CD4-positive, alpha-beta T cell (primary cell): ENCODE results near the gene TBC1D2B. TPM values are rescaled to one million over a fixed set of nuclear protein-coding genes. Genes with fewer than 3 reads are reported as not detected.

Source experiments
- ATAC-seq: fragments of 200-7000 bp; cut with Tn5 transposase; one replicate; pipeline ENCODE4 v1.10.0; 2022; ENCODE audit warnings: mild to moderate bottlenecking; ENCODE audit not compliant: poor library complexity
- CTCF ChIA-PET: fragments of 350-600 bp; sonication (Branson Sonifier 250); formaldehyde crosslinking; loops from one replicate; lab custom pipeline; 2021; ENCODE audit warnings: antibody characterized with exemption, inconsistent platforms; lab: Charles Lee
- POLR2A ChIA-PET: fragments of 350-600 bp; sonication (Branson Sonifier 250); formaldehyde crosslinking; loops from one replicate; lab custom pipeline; 2021; ENCODE audit warnings: antibody characterized with exemption, inconsistent platforms; lab: Charles Lee
- DNase-seq, 14 experiments: peaks; one replicate each; pipeline ENCODE4 v3.0.0-alpha.2; 2013 to 2020; ENCODE audit warnings: mixed read lengths in 2 of 14
- H3K27ac ChIP-seq, 2 donors: one replicate each; pipeline versions ENCODE4 v1.5.1 to v1.7.0; 2013; ENCODE audit warnings: low read length in 2 of 2, low read depth in 1 of 2, mild to moderate bottlenecking in 1 of 2
- H3K27me3 ChIP-seq, 2 experiments: 1 replicate in 1 of 2; 2 replicates in 1 of 2; pipeline versions ENCODE4 v1.6.1 to v1.7.0; 2013; ENCODE audit warnings: low read length in 2 of 2, control low read depth in 1 of 2, mild to moderate bottlenecking in 1 of 2, moderate library complexity in 1 of 2; ENCODE audit not compliant: insufficient read depth in 2 of 2, control insufficient read depth in 1 of 2
- H3K36me3 ChIP-seq: one replicate; pipeline ENCODE4 v1.6.1; 2013; ENCODE audit warnings: low read length, control low read depth; ENCODE audit not compliant: insufficient read depth
- H3K4me1 ChIP-seq: one replicate; pipeline ENCODE4 v1.6.1; 2013; ENCODE audit warnings: low read length, control low read depth; ENCODE audit not compliant: insufficient read depth
- H3K4me3 ChIP-seq: one replicate; pipeline ENCODE4 v1.5.1; 2013; ENCODE audit warnings: mild to moderate bottlenecking, low read length, moderate library complexity
- H3K9me3 ChIP-seq, 2 experiments: 1 replicate in 1 of 2; 2 replicates in 1 of 2; pipeline versions ENCODE4 v1.6.1 to v1.7.0; 2013; ENCODE audit warnings: low read length in 2 of 2, mild to moderate bottlenecking in 2 of 2, control low read depth in 1 of 2, moderate library complexity in 1 of 2; ENCODE audit not compliant: control insufficient read depth in 1 of 2, insufficient read depth in 1 of 2
- H3K27ac Mint-ChIP-seq: one replicate; pipeline ENCODE4 v1.8.0; 2020; ENCODE audit warnings: mixed read lengths
- H3K27me3 Mint-ChIP-seq: one replicate; pipeline ENCODE4 v1.8.0; 2021; ENCODE audit warnings: mixed read lengths
- H3K36me3 Mint-ChIP-seq: one replicate; pipeline ENCODE4 v1.8.0; 2021; ENCODE audit warnings: low read depth, mixed read lengths
- H3K4me1 Mint-ChIP-seq: one replicate; pipeline ENCODE4 v1.8.0; 2021; ENCODE audit warnings: low read depth, mixed read lengths
- H3K4me3 Mint-ChIP-seq: one replicate; pipeline ENCODE4 v1.8.0; 2020; ENCODE audit warnings: mild to moderate bottlenecking, mixed read lengths
- H3K9me3 Mint-ChIP-seq: one replicate; pipeline ENCODE4 v1.8.0; 2020; ENCODE audit warnings: mixed read lengths
- intact Hi-C, 2 experiments: fragments of 100-400 bp; cut with DNase I in 1 of 2; cut with micrococcal nuclease in 1 of 2; formaldehyde crosslinking; loops; one replicate each; pipeline versions ENCODE4 v1.15.1 to v1.9.0; 2023 to 2025; cut with DNase I, micrococcal nuclease
- total RNA-seq, 174 experiments: library from RNA in 2 of 174; stranded (reverse) in 2 of 174; gene quantifications; one replicate each; pipeline ENCODE4 v1.2.3 and lab custom pipeline; 2021 to 2026
- TF ChIP-seq, protein P1 (sequence below): fragments of 200-600 bp; IDR thresholded peaks from one replicate; pipeline ENCODE4 v1.8.0; 2022; ENCODE audit warnings: antibody characterized with exemption, mild to moderate bottlenecking

TBC1D2B gene
- total RNA-seq, 2 experiments from 2014 or later = 89.3 to 97.6 TPM

DNA sequence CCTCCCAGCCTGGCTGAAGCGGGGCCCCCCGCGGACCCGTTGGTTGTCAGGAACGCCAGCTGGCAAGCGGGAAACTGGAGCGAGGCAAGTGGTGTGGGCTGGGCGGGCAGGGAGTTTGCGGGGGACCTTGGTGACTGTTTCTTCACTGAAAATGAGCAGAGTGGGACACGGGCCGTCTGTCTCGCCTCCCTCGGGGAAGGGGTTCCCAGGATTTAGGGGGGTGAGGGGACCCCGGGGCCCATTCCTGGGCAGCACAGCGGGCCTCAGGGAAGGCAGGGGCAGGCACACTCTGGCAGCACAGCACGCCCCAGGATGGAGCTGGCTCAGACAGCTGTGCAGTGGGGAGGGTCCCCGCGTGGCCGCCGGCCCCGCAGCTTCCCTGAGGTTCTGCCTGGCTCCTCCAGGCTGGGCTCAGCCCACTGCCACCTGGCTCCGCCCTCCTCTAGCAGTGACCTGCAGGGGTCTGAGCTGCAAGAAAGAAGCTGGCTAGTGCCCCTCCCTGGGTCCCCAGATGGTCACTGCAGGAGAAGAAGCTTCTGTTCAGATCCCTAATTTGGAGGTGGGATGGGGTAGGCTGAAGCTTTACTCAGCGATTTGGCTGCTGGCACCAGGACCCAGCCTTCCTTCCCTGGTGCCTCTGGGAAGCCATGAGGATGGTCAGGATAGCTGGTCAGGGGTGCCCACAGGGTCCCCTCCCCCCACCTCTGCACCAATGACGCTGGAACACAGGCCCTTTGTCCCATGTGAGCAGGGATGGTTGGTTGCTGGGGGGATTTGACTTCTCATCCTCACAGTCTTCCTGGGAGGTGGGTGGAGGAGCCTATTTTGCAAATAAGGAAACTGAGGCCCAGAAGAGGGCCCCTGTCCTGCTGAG lies 90.4 kb downstream of the TBC1D2B start:
- no peaks in the 10 kb centered on the region for H3K9me3 Mint-ChIP-seq
- H3K27ac ChIP-seq = no peak overlapping the region
- H3K4me1 Mint-ChIP-seq = peaks cover 22% of the 10 kb centered on the region
- H3K27ac Mint-ChIP-seq = no peak overlapping the region
- H3K4me1 ChIP-seq = peaks cover 18% of the 10 kb centered on the region
- H3K36me3 ChIP-seq = peaks cover 2% of the 10 kb centered on the region
- POLR2A ChIA-PET = no interaction called here
- no peak overlapping the region for H3K4me3 ChIP-seq
- TF ChIP-seq, protein P1, sequence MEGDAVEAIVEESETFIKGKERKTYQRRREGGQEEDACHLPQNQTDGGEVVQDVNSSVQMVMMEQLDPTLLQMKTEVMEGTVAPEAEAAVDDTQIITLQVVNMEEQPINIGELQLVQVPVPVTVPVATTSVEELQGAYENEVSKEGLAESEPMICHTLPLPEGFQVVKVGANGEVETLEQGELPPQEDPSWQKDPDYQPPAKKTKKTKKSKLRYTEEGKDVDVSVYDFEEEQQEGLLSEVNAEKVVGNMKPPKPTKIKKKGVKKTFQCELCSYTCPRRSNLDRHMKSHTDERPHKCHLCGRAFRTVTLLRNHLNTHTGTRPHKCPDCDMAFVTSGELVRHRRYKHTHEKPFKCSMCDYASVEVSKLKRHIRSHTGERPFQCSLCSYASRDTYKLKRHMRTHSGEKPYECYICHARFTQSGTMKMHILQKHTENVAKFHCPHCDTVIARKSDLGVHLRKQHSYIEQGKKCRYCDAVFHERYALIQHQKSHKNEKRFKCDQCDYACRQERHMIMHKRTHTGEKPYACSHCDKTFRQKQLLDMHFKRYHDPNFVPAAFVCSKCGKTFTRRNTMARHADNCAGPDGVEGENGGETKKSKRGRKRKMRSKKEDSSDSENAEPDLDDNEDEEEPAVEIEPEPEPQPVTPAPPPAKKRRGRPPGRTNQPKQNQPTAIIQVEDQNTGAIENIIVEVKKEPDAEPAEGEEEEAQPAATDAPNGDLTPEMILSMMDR = no peak
- intact Hi-C loops = no loop called here
- no peaks in the 10 kb centered on the region for H3K27me3 Mint-ChIP-seq
- H3K36me3 Mint-ChIP-seq = peaks cover 8% of the 10 kb centered on the region
- no peaks in the 10 kb centered on the region for H3K27me3 ChIP-seq
- CTCF ChIA-PET = no interaction called here
- H3K4me3 Mint-ChIP-seq = no peak overlapping the region
- ATAC-seq (no peak), DNase-seq (no peak)
- H3K9me3 ChIP-seq = no peaks in the 10 kb centered on the region

DNA sequence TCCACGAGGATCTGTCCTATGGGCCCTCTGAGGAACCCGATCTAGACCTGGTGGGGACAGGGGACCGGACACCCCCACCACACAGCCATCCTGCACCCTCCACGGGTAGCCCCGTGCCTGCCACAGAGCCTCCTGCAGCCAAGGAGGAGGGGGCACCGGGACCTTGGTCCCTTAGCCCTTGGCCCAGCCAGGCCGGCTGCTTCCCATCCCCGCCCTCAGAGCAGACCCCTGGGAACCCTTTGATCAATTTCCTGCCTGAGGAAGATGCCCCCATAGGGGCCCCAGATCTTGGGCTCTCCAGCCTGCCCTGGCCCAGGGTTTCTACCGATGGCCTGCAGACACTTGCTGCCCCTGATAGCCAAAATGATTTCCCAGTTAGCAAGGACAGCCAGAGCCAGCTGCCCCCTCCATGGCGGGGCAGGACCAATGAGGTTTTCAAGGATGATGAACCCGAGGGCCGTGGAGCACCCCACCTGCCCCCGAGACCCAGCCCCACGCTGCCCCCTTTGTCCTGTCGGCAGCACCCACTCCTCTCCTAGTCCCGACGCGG lies 91.5 kb downstream of the TBC1D2B start:
- Mint-ChIP-seq H3K4me1 (peaks cover 15% of the 10 kb centered on the region), H3K4me3 (no peak overlapping the region), H3K27ac (no peak overlapping the region), H3K27me3 (no peaks in the 10 kb centered on the region), H3K36me3 (peaks cover 5% of the 10 kb centered on the region), H3K9me3 (no peaks in the 10 kb centered on the region)
- TF ChIP-seq, protein P1 = no peak
- Histone ChIP-seq H3K27me3 (no peaks in the 10 kb centered on the region), H3K4me1 (peaks cover 16% of the 10 kb centered on the region), H3K9me3 (no peaks in the 10 kb centered on the region), H3K4me3 (no peak overlapping the region), H3K27ac (no peak overlapping the region), H3K36me3 (no peaks in the 10 kb centered on the region)
- no peak for DNase-seq
- intact Hi-C loops = no loop called here
- ChIA-PET POLR2A (no interaction called here), CTCF (no interaction called here)
- no peak for ATAC-seq

DNA sequence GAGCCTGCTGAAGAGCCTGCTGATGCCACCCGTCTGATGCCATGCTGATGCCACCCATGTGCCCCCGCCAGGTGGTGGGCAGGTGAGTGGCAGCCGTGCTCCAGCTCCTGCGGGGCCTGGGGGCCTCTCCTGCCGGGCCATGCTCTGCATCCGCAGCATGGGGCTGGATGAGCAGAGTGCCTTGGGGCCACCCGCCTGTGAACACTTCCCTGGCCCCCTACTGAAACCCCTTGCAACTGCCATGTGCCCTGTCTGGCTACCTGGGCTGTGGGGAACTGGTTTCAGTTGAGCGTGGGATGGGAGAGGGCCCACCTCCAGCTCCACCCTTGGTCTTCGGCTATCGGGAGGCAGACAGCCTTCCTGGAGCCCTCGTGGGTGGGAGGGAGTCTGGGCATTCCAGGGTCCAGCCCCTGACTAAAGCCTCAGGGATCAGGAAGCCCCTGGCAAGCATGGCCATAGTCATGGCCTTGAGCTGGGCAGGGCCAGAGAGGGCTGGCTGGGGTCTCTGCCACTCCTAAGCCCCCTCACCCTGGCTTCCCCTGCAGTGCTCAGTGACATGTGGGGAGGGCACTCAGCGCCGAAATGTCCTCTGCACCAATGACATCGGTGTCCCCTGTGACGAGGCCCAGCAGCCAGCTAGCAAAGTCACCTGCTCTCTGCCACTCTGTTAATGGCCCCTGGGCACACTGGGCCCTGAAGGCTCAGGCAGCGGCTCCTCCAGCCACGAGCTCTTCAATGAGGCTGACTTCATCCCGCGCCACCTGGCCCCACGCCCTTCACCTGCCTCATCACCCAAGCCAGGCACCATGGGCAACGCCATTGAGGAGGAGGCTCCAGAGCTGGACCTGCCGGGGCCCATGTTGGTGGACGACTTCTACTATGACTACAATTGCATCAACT lies 92.2 kb downstream of the TBC1D2B start:
- DNase-seq (no peak), ATAC-seq (no peak)
- Mint-ChIP-seq H3K4me3 (no peak overlapping the region), H3K27ac (no peak overlapping the region), H3K9me3 (no peaks in the 10 kb centered on the region), H3K36me3 (peaks cover under 1% of the 10 kb centered on the region), H3K4me1 (peaks cover 8% of the 10 kb centered on the region), H3K27me3 (no peaks in the 10 kb centered on the region)
- Histone ChIP-seq H3K27me3 (no peaks in the 10 kb centered on the region), H3K4me1 (peaks cover 9% of the 10 kb centered on the region), H3K27ac (no peak overlapping the region), H3K36me3 (no peaks in the 10 kb centered on the region), H3K4me3 (no peak overlapping the region), H3K9me3 (no peaks in the 10 kb centered on the region)
- TF ChIP-seq, protein P1 = no peak
- intact Hi-C loops = no loop called here
- ChIA-PET CTCF (interaction anchor here (1.0 kb wide), 1 partner anchor 128 kb away, joined by 3 read pairs; no protein-coding TSS in a partner anchor), POLR2A (no interaction called here)
